GM19025 (cell line): ENCODE data around the gene ZNF407.
A peak's percentile ranks its signal among the peaks of the same experiment; 100 is the strongest.
"Not testable (repeated sequence)": the region's sequence is repeated elsewhere in the genome, so short reads cannot be mapped to it uniquely, and the experiment has no call there.

Experiments
- ATAC-seq: cut with Tn5 transposase; IDR thresholded peaks from one replicate; pipeline ENCODE4 v1.9.1; 2021; ENCODE audit warnings: mild to moderate bottlenecking, low read depth, moderate library complexity; ENCODE audit not compliant: unreplicated experiment

ZNF407 gene

DNA sequence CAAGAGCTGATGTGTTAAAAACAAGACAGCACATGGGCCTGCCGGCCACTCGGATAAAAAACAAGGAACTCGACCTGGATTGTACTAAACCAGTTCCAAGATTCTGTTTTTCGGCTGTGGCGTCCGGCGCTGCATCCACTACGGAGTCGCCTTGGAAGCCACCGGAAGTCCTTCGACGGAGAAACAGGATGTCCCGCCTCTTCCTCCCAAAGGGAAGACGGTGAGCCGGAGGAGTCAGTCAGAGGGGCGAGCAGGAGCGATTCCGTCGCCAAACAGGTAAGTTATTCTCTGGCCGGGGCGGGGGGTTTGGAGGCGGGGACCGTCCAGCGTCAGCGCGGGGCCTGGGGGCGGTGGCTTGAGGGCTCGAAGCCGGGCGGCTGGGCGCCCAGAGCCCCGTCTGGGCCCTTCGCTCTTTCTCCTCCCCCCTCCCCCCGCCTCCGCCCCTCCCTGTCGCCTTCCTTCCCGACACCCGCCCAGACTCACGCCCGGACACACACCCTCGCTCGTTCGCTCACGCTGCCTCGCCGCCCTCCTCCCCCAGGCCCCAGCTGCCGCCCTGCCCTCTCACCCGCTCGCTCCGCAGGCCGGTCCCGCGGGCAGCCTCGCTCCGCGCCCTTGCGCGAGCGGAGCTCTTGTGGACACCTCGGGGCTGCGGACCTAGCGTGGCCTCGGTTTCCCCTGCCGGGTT lies at the start of gene ZNF407:
Gene ZNF407, plus strand, starts transcription at position 209 of the 688 bp plus-strand sequence. CDS start 33,150 bp downstream, outside the sequence.
- peak; percentile 73 for ATAC-seq

DNA sequence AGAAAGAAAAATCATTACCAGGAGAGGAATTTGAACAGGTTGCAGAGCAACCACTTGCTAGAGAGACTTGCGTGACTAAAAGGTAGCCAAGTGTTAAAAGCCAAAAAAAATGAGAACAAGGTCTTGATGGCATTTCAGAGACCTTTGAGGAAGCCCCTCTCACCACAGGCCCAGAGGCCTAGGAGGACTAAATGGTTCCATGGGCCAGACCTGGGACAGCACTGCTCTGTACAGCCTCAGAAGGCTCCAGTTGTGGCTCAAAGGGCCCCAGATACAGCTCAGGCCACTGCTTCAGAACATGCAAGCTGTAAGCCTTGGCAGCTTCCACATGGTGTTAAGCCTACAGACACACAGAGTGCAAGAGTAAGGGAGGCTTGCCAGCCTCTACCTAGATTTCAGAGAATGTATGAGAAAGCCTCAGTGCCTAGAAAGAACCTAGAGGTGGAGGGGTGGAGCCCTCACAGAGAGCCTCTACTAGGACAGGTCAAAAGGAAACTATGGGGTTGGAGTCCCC lies 48.0 kb upstream of the ZNF407 start:
- no peak for ATAC-seq

DNA sequence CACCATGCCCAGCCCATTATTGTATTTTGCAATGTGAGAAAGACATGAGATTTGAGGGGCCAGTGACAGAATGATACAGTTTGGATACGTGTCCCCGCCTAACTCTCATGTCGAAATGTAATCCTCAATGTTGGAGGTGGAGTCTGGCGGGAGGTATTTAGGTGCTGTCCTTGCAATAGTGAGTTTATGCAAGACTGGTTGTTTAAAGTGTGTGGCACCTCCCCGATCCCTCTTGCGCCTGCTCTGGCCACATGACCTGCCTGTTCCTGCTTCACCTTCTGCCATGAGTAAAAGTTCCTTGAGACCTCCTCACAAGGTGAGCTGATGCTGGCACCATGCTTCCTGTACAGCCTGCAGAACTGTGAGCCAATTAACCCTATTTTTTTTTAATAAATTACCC lies 46.8 kb upstream of the ZNF407 start:
- ATAC-seq, result no peak

- no peak for ATAC-seq
Measured at GRCh38 chr18:74551452-74551851, 46.2 kb upstream of the ZNF407 start.

DNA sequence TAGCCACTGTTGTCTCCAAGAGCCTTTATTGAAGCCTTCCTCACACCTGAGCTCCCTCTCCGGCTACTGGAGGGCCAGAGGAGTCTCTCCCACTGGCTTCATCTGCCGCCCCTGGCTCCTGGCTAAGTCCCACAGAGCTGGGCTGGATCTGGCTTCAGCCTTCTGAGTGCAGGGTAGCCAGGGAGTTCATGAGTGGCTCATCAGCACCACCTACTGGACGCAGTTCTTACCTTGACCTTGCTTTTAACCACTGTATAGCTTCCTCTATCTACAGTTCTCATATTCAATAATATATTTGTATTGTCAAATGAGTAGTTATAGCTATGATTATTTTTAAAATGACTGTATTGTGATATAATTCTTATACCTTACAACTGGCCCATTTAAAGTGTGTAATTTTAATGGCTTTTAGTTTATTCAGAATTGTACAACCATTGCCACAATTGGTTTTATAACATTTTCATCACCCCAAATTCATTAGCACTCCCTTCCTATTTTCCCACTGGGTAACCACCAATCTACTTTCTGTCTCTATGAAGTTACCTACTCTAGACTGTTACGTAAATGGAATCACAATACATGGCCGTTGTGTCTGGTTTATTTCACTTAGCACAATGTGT lies 45.6 kb upstream of the ZNF407 start:
- peak; percentile 97 for ATAC-seq

GRCh38 chr18:74556126-74556525 lies 41.5 kb upstream of the ZNF407 start:
- ATAC-seq, result no peak

DNA sequence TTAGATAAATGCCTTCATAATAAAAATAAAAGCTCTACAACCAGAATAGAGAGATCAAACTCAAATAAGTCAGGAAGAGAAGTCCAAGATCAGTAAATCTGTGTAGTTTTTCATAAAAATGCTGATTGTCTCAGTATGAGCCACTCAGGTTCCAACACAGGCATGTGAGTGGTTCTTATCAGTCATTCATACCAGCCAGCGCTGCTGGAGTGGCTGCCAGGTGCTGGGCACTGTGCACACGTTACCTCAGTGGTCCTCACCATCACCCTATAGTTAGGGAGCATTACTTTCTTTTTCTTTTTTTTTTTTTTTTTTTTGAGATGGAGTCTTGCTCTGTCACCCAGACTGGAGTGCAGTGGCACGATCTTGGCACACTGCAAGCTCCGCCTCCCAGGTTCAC lies 39.6 kb upstream of the ZNF407 start:
- no peak for ATAC-seq

DNA sequence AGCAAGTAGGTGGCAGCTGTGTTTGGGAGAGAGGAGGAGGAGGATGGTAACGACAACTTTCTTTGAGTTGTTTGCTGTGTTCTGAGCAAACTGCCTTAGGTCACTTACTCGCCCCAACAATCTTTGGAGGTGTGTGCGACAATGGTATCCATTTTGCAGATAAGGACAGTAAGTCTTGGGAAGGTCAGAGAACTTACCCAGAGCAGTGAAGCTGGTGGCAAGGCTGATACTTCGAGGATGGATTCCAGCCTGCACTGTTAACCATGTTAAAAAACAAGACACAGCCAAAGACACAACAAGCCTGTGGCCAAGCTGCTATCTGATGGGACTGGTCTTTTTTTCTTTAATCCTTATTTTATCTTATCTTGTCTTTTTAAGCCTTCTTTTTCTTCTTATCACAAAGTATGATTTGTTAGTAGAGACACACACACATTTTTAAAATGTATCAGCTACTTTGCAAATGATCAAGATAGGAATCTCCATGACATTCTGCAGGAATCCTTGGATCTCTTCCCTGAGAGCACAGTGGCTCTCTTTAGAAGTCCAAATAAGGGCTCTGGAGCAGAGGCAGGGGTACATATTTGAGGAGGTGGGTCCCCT lies 35.4 kb upstream of the ZNF407 start:
- ATAC-seq, result no peak

- ATAC-seq, result no peak
Measured at GRCh38 chr18:74562775-74563174, 34.9 kb upstream of the ZNF407 start.

- no peak for ATAC-seq
Measured at GRCh38 chr18:74563999-74564398, 33.7 kb upstream of the ZNF407 start.

DNA sequence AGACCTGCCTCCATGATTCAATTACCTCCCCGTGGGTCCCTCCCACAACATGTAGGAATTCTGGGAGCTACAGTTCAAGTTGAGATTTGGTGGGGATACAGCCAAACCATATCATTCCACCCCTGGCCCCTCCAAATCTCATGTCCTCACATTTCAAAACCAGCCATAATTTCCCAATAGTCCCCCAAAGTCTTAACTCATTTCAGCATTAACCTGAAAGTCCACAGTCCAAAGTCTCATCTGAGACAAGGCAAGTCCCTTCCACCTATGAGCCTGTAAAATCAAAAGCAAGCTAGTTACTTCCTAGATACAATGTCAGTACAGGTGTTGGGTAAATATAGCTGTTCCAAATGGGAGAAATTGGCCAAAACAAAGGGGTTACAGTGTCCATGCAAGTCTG lies 32.5 kb upstream of the ZNF407 start:
- ATAC-seq, result not testable (repeated sequence)

DNA sequence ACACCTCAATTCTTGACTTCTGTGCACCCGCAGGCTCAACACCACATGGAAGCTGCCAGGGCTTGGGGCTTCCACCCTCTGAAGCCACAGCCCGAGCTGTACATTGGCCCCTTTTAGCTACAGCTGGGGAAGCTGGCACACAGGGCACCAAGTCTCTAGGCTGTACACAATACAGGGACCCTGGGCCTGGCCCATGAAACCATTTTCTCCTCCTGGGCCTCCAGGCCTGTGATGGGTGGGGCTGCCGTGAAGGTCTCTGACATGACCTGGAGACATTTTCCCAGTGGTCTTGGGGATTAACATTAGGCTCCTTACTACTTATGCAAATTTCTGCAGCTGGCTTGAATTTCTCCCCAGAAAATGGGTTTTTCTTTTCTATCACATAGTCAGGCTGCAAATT lies 31.7 kb upstream of the ZNF407 start:
- ATAC-seq, result not testable (repeated sequence)

DNA sequence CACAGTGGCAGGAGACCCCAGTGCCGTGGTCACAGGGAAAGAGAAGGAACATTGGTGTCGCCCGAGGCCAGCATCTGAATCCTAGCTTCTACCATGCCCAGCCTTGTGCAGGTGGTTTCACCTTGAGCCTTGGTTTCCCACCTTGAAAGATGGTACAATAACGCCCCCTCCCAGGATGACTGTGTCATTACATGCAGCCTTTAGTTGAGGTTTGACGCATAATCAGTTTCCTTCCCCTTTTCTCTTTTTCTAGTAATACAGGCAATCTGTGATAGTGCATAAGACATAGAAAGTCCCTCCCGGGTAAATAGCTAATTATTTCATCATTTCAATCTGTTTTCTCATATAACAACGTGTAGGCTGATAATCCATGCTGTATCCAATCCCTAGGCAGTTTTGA lies 29.8 kb upstream of the ZNF407 start:
- ATAC-seq, result no peak

DNA sequence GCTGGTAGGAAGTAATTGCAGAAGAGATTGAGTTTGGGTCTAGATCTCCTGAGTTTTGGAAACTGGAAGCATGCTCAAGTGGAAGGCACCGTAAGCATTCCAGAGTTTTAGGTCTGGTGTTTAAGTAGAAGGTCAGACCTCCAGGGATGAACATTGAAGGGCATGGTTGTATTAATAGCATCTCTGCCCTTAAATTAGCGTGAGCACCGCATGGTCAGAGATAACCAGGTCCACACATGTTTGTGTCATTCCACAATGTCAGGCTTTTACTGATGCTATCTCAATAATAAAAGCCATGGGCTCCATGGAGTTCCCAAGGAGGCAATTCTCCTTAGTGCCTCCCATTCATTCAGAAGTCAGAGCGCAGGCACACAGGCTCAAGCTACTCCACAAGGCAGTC lies 28.3 kb upstream of the ZNF407 start:
- no peak for ATAC-seq

DNA sequence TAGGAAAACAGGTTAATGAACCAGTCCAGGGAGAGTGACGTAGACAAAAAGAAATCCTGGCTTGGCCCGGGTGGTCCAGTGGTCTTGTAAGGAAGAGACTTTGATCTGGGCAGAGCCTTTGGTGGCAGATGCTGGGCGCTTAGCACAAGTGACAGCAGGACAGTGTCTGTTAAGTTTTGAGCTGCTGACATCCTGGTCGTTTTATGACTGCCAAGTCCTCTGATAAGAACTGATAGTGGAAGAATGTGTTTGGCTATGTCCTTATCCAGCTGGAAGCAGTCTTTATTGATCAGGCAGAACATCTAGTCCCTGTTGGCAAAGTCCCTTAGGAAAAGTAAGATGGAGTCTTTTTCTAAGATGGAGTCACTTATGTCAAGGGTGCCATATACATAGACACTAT lies 27.4 kb upstream of the ZNF407 start:
- ATAC-seq, result no peak

- no peak for ATAC-seq
Measured at GRCh38 chr18:74571895-74572680, 25.6 kb upstream of the ZNF407 start.

- no peak for ATAC-seq
Measured at GRCh38 chr18:74573053-74573452, 24.6 kb upstream of the ZNF407 start.

- ATAC-seq, result no peak
Measured at GRCh38 chr18:74574916-74575315, 22.8 kb upstream of the ZNF407 start.

GRCh38 chr18:74577019-74577418 lies 20.7 kb upstream of the ZNF407 start:
- no peak for ATAC-seq

DNA sequence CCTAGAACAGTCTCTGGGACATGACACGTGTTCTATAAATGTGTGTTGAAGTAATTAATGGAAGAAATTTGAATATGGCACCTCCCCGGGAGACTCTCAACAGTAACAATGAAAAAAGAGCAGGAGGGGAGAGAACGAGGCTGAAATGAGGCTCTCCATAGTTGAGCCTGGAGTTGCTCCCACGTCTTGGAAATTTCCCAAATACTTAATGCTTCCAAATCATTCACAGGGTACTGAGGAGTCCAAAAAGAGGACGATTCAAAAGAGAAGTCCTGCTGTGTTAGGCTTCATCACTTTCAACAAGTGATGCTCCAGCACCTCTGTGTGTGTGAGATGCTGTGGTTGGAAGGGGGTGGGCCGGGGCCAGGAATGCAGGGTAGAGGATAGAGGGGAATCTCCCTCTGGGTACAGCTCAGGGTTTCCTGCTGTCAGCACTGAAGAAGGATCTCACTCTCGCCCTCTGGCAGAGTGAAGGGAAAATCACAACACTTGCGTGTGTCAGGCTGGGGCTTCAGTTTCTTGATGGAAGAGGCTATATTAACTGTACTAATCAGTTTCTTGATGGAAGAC lies 18.1 kb upstream of the ZNF407 start:
- no peak for ATAC-seq

- ATAC-seq, result no peak
Measured at GRCh38 chr18:74582642-74583041, 15.0 kb upstream of the ZNF407 start.
